VCaP (cell line): ENCODE results near the gene NETO1.

Experiments
- H3K27ac ChIP-seq: fragments of 450-650 bp; 2 replicates; pipeline ENCODE4 v1.5.1; 2017
- TF ChIP-seq, protein P1 (sequence below): fragments of 450-650 bp; conservative IDR thresholded peaks from 2 replicates; pipeline ENCODE4 v1.5.1; 2017; ENCODE audit warnings: mild to moderate bottlenecking, moderate library complexity

NETO1 gene

DNA sequence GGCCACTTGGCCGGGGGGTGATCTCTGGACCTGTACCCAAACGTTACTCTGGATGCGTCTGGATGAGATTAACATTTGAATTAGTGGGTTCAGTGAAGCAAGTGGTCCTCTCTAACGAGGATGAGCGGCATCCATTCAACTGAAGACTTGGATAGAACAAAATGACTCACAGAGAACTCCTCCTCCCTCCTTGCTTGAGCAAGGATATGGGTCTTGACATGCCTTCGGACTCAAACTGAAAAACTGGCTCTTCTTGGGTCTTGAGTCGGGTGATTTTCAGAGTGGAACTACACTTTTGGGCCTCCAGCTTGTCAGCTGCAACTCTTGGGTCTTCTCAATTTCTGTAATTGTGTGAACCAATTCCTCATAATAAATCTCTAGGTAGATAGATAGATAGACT is 47.2 kb downstream of the NETO1 start:
- peak overlapping the region; percentile 23; the same call in 1 of the 2 replicates for H3K27ac ChIP-seq
- TF ChIP-seq, protein P1, sequence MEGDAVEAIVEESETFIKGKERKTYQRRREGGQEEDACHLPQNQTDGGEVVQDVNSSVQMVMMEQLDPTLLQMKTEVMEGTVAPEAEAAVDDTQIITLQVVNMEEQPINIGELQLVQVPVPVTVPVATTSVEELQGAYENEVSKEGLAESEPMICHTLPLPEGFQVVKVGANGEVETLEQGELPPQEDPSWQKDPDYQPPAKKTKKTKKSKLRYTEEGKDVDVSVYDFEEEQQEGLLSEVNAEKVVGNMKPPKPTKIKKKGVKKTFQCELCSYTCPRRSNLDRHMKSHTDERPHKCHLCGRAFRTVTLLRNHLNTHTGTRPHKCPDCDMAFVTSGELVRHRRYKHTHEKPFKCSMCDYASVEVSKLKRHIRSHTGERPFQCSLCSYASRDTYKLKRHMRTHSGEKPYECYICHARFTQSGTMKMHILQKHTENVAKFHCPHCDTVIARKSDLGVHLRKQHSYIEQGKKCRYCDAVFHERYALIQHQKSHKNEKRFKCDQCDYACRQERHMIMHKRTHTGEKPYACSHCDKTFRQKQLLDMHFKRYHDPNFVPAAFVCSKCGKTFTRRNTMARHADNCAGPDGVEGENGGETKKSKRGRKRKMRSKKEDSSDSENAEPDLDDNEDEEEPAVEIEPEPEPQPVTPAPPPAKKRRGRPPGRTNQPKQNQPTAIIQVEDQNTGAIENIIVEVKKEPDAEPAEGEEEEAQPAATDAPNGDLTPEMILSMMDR = no peak

DNA sequence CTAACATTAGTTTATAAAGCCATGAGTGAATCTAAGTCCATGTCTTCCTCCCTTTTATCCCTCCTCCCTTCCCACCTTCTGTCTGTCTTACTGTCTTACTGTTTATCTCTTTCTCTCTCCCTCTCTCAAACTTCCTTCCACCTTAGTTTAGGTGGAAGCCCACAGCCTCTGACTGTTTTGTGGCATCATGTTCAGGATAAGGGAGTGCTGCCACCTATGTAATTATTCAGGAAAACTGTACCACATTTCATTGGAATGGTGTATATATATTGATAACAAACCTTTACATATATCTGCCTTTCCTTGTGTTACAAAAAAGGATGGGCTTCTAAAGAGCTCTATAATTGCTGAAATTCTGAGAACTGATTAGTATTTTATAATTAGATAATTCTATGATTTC is 48.7 kb downstream of the NETO1 start:
- TF ChIP-seq, protein P1 = peak; percentile 25; the same call in 1 of the 2 replicates
- no peak overlapping the region for H3K27ac ChIP-seq

DNA sequence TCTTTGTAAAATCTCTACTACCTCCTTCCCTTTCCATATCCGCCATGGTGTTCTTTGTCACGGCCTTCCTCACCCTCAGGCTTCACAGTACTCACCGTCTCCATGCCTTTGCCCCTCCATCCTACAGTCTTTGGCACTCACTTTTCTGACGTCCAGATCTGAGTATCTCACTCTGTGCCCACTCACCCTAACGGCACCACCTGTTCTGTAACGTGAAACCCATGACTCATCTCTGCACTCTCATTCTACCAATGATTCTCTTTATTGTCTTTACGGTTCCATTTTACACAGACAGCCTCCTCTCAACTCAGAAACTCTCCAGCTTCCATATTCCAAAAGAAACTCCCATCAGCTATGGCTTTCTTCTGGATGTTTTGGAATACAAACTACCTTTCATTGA is 56.7 kb downstream of the NETO1 start:
- no peak overlapping the region for H3K27ac ChIP-seq
- TF ChIP-seq, protein P1 = no peak

DNA sequence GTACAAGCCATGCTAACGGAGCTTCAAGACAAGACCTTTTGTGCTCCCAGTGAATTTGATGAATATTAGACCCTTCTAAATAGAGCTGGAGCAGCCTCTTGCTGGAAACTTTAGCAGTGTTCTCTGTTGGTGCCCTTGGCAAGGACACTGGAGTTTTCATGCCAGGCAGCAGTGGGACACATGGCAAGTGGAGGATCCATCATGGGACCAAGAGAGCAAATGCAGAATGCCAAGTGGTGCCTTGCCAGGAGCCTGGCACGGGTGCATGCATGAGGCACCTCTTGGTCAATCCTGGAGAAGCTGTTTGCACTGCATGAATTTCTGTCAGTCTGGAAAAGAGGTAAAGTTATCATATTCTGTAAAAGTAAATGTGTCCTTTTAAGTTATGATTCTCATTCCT is 59.1 kb downstream of the NETO1 start:
- TF ChIP-seq, protein P1 = no peak
- H3K27ac ChIP-seq = no peak overlapping the region

DNA sequence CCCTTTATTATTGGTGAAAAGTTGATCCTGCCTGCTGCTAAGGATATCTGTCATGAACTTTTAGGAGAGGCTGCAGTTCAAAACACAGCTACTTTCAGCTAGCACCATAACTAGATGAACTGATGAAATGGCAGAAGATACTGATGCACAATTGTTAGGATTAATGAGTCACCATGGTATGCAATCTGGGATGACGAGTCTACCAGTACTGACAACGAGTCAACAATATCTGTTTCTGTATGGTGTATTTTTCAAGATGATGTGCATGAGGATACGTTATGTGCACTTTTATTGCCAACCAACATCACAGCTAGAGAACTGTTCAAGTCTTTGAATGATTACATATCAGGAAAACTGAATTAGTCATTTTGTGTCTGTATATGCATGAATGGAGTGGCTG is 68.7 kb downstream of the NETO1 start:
- H3K27ac ChIP-seq = no peak overlapping the region
- TF ChIP-seq, protein P1 = no peak

DNA sequence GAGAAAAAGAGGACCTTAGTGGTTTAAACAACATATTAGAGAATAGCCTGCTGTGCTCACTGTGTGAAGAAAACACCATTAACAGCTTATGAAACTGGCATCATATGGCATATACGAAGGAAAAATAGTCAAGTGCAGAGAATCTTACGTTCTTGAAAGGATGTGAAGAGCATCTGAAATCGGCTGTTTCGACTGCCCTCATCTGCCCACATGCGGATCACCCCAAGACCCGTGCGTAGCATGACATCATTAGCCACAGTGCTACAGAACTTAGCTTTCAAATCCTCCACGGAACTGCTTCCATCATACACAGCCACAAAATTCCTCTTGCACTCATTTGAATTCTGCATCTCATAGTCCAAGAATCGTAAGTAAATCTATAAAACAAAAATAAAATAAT is 84.3 kb downstream of the NETO1 start:
- no peak overlapping the region for H3K27ac ChIP-seq
- TF ChIP-seq, protein P1 = no peak

DNA sequence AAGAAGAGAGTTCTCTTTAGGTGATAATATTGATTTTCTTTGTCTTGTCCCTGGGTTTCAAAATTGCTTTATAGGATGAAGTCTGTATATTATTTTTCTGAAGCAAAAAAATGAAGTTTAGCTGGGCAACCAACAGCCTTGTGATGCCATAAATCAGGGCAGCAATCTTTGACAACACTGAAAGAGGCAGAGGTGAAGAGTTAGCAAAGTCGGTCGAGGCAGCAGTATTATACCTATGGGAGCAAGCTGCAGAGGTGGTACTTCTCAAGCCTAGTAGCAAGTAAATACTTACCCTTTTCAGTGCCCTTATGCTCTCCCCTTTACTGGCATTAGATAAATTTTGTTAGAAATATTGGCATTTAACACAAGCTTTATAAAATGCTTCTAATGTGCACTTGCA is 92.9 kb downstream of the NETO1 start:
- H3K27ac ChIP-seq = no peak overlapping the region
- TF ChIP-seq, protein P1 = no peak

DNA sequence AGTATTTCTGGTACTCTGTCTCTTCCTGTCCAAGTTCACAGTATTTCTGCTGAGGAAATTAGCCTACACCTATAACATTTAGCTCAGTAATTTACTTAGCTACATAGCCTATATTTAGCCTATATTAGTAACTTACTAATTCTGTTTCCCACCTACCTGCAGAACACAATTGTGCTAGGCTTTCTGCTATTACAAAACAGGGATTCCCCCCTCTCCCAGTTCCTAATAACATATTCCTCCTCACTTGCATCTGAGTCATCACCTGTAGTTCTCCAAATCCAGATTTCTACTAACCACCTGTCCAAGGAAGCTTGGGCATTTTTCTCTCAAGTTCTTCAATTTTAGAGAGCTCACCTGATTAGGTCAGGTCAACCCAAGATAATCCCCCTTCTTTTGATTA is 94.9 kb downstream of the NETO1 start:
- TF ChIP-seq, protein P1 = no peak
- H3K27ac ChIP-seq = no peak overlapping the region
